H9 (cell line): ENCODE results near the gene TMEM151B. TPM values are rescaled to one million over a fixed set of nuclear protein-coding genes. Genes with fewer than 3 reads are reported as not detected.

ENCODE experiments used
- DNase-seq: peaks from one replicate; pipeline ENCODE4 v3.0.0-alpha.2; 2017
- H2AFZ ChIP-seq: one replicate; pipeline ENCODE4 v1.6.1; 2013; ENCODE audit warnings: mild to moderate bottlenecking, low read length, control low read depth, moderate library complexity
- H2AK5ac ChIP-seq: 2 replicates; pipeline ENCODE4 v1.6.1; 2013; ENCODE audit warnings: low read length, control low read depth, mixed read lengths; ENCODE audit not compliant: insufficient read length
- H2BK120ac ChIP-seq: one replicate; pipeline ENCODE4 v1.6.1; 2013; ENCODE audit warnings: low read depth, mild to moderate bottlenecking, low read length, control low read depth, inconsistent platforms; ENCODE audit not compliant: poor library complexity, severe bottlenecking
- H2BK12ac ChIP-seq: 2 replicates; pipeline ENCODE4 v1.6.1; 2013; ENCODE audit warnings: low read length, control low read depth, mixed read lengths, low read depth; ENCODE audit not compliant: insufficient read length
- H2BK15ac ChIP-seq: 2 replicates; pipeline ENCODE4 v1.6.1; 2013; ENCODE audit warnings: low read depth, low read length, control low read depth
- H2BK20ac ChIP-seq: one replicate; pipeline ENCODE4 v1.6.1; 2013; ENCODE audit warnings: low read depth, mild to moderate bottlenecking, low read length, control low read depth, inconsistent platforms; ENCODE audit not compliant: poor library complexity, severe bottlenecking
- H2BK5ac ChIP-seq: 2 replicates; pipeline ENCODE4 v1.6.1; 2013; ENCODE audit warnings: low read length, control low read depth, mixed read lengths; ENCODE audit not compliant: insufficient read length
- H3K14ac ChIP-seq: 2 replicates; pipeline ENCODE4 v1.6.1; 2013; ENCODE audit warnings: low read length, control low read depth; ENCODE audit not compliant: insufficient read depth
- H3K18ac ChIP-seq: 2 replicates; pipeline ENCODE4 v1.6.1; 2013; ENCODE audit warnings: low read depth, mild to moderate bottlenecking, mixed read lengths, low read length, control low read depth; ENCODE audit not compliant: insufficient read length
- H3K23ac ChIP-seq: 2 replicates; pipeline ENCODE4 v1.6.1; 2013; ENCODE audit warnings: low read length, control low read depth, mixed read lengths, low read depth; ENCODE audit not compliant: insufficient read length
- H3K23me2 ChIP-seq: 2 replicates; pipeline ENCODE4 v1.6.1; 2013; ENCODE audit warnings: low read depth, mild to moderate bottlenecking, mixed read lengths, low read length, control low read depth; ENCODE audit not compliant: insufficient read length, poor library complexity, severe bottlenecking
- H3K27ac ChIP-seq: 2 replicates; pipeline ENCODE4 v1.5.1; 2013; ENCODE audit warnings: low read length, control low read depth, mixed read lengths, low read depth; ENCODE audit not compliant: insufficient read length
- H3K27me3 ChIP-seq: 2 replicates; pipeline ENCODE4 v1.6.1; 2013; ENCODE audit warnings: low read length, control low read depth, inconsistent platforms; ENCODE audit not compliant: insufficient read depth
- H3K4ac ChIP-seq: 2 replicates; pipeline ENCODE4 v1.6.1; 2013; ENCODE audit warnings: low read depth, mild to moderate bottlenecking, control low read depth, inconsistent platforms, low read length, moderate library complexity
- H3K4me1 ChIP-seq: 2 replicates; pipeline ENCODE4 v1.6.1; 2013; ENCODE audit warnings: low read length, control low read depth, inconsistent platforms; ENCODE audit not compliant: insufficient read depth
- H3K4me2 ChIP-seq: 2 replicates; pipeline ENCODE4 v1.6.1; 2013; ENCODE audit warnings: low read length, control low read depth, mixed read lengths; ENCODE audit not compliant: insufficient read length, insufficient read depth
- H3K56ac ChIP-seq: 2 replicates; pipeline ENCODE4 v1.6.1; 2013; ENCODE audit warnings: low read depth, mild to moderate bottlenecking, mixed read lengths, low read length, control low read depth; ENCODE audit not compliant: insufficient read length
- H3K79me1 ChIP-seq: 2 replicates; pipeline ENCODE4 v1.6.1; 2013; ENCODE audit warnings: low read depth, mild to moderate bottlenecking, moderate library complexity, low read length, control low read depth, inconsistent platforms; ENCODE audit not compliant: insufficient read depth, poor library complexity, severe bottlenecking
- H3K79me2 ChIP-seq: 2 replicates; pipeline ENCODE4 v1.6.1; 2013; ENCODE audit warnings: low read length, control low read depth, inconsistent platforms; ENCODE audit not compliant: insufficient read depth
- H3K9ac ChIP-seq: 2 replicates; pipeline ENCODE4 v1.6.1; 2013; ENCODE audit warnings: low read length, control low read depth, mixed read lengths; ENCODE audit not compliant: insufficient read length; ENCODE audit errors: extremely low read depth
- H3K9me3 ChIP-seq: one replicate; pipeline ENCODE4 v1.6.1; 2013; ENCODE audit warnings: low read depth, low read length, inconsistent platforms; ENCODE audit not compliant: control insufficient read depth
- H3T11ph ChIP-seq: one replicate; pipeline ENCODE4 v1.6.1; 2013; ENCODE audit warnings: mild to moderate bottlenecking, low read length, control low read depth, inconsistent platforms
- H4K20me1 ChIP-seq: one replicate; pipeline ENCODE4 v1.6.1; 2013; ENCODE audit not compliant: control insufficient read depth, insufficient read length, insufficient read depth
- H4K5ac ChIP-seq: 2 replicates; pipeline ENCODE4 v1.6.1; 2013; ENCODE audit warnings: low read depth, mild to moderate bottlenecking, mixed read lengths, low read length, control low read depth; ENCODE audit not compliant: insufficient read length
- H4K8ac ChIP-seq: replicated peaks from 2 replicates; pipeline ENCODE4 v1.6.1; 2013; ENCODE audit warnings: low read length, control low read depth, mixed read lengths, low read depth; ENCODE audit not compliant: insufficient read length
- H4K91ac ChIP-seq: 2 replicates; pipeline ENCODE4 v1.6.1; 2013; ENCODE audit warnings: low read depth, mild to moderate bottlenecking, moderate library complexity, mixed read lengths, low read length, control low read depth; ENCODE audit not compliant: insufficient read length
- H3K27ac Mint-ChIP-seq, 3 experiments: 2 replicates in 2 of 3; 3 replicates in 1 of 3; pipeline ENCODE4 v1.8.0; 2020 to 2021; ENCODE audit warnings: mixed read lengths in 3 of 3, mild to moderate bottlenecking in 1 of 3, moderate library complexity in 1 of 3
- H3K27me3 Mint-ChIP-seq: 2 replicates; pipeline ENCODE4 v1.8.0; 2021; ENCODE audit warnings: low read depth, mild to moderate bottlenecking, moderate library complexity, mixed read lengths
- H3K36me3 Mint-ChIP-seq, 3 experiments: 2 replicates in 2 of 3; 3 replicates in 1 of 3; pipeline ENCODE4 v1.8.0; 2020 to 2021; ENCODE audit warnings: low read depth in 3 of 3, mixed read lengths in 3 of 3; ENCODE audit not compliant: insufficient read depth in 1 of 3
- H3K4me1 Mint-ChIP-seq, 2 experiments: 2 replicates each; pipeline ENCODE4 v1.8.0; 2020; ENCODE audit warnings: mixed read lengths in 2 of 2
- H3K4me3 Mint-ChIP-seq, 2 experiments: 2 replicates in 1 of 2; 3 replicates in 1 of 2; pipeline ENCODE4 v1.8.0; 2020 to 2021; ENCODE audit warnings: mild to moderate bottlenecking in 2 of 2, mixed read lengths in 2 of 2, moderate library complexity in 1 of 2
- H3K9me3 Mint-ChIP-seq, 2 experiments: 2 replicates in 1 of 2; 3 replicates in 1 of 2; pipeline ENCODE4 v1.8.0; 2020; ENCODE audit warnings: mild to moderate bottlenecking in 2 of 2, mixed read lengths in 2 of 2, moderate library complexity in 1 of 2
- CTCF ChIP-seq: fragments of 200-600 bp; sonication (generic); conservative IDR thresholded peaks from 3 replicates; pipeline ENCODE4 v1.8.0; 2021; ENCODE audit warnings: antibody characterized with exemption, mild to moderate bottlenecking
- WGBS: extraction: QIAGEN DNeasy Blood & Tissue Kit; methylation state at CpG from one replicate; pipeline ENCODE4 v1.1.7; 2013; ENCODE audit warnings: missing lambda C conversion rate, low lambda C conversion rate, mixed read lengths; ENCODE audit not compliant: insufficient read length; ENCODE audit errors: extremely low coverage; 5-methylcytosine and 5-hydroxymethylcytosine counted together
- total RNA-seq: library from RNA; stranded (reverse); gene quantifications from 2 replicates; pipeline ENCODE4 v1.2.1, GENCODE V29; 2021

Gene TMEM151B
- total RNA-seq, 1 experiment from 2014 or later = 2.4 TPM

DNA sequence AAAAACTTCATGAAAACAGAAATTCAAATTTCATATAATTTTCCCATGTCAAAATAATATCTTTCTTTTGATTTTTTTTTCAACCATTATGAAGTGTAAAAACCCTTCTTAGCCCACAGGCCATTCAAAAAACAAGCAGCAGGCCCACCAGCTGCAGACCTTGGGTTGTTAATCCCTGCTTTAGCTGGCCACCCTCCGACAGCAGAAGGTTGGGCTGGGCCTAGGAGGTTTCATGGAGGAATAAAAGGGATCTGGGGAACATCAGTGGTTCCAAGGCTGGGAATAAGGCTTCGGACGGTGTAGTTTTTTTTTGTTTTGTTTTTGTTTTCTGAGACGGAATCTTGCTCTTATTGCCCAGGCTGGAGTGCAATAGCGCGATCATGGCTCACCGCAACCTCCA, 26.9 kb upstream of the TMEM151B start:
- no peak overlapping the region for H3K9ac ChIP-seq
- no peak overlapping the region for H2AFZ ChIP-seq
- no peak overlapping the region for H2AK5ac ChIP-seq
- no peak overlapping the region for H3K27ac Mint-ChIP-seq
- no peak for DNase-seq
- H3K4me1 Mint-ChIP-seq = peaks cover 14 to 22% of the 10 kb centered on the region in 2 experiments
- TF ChIP-seq CTCF = no peak
- H3K4me1 ChIP-seq = peaks cover 7% of the 10 kb centered on the region; the same call in 1 of the 2 replicates
- no peak overlapping the region for H3K4me2 ChIP-seq
- H3K27me3 Mint-ChIP-seq = peaks cover 26% of the 10 kb centered on the region
- H3K27me3 ChIP-seq = no peaks in the 10 kb centered on the region
- no peak overlapping the region for H3K56ac ChIP-seq
- H3K27ac ChIP-seq = no peak overlapping the region
- H3T11ph ChIP-seq = no peak overlapping the region
- no peak overlapping the region for H3K4me3 Mint-ChIP-seq
- peaks cover 15% of the 10 kb centered on the region for H3K79me2 ChIP-seq
- no peak overlapping the region for H2BK12ac ChIP-seq
- H3K14ac ChIP-seq = no peak overlapping the region
- no peak overlapping the region for H4K5ac ChIP-seq
- H2BK15ac ChIP-seq = no peak overlapping the region
- H2BK20ac ChIP-seq = no peak overlapping the region
- H3K9me3 Mint-ChIP-seq = peaks cover 3 to 4% of the 10 kb centered on the region in 2 experiments; a peak in 3 of 5 replicates
- no peak overlapping the region for H2BK120ac ChIP-seq
- peaks cover 7% of the 10 kb centered on the region for H3K23me2 ChIP-seq
- no peaks in the 10 kb centered on the region for H3K9me3 ChIP-seq
- H4K91ac ChIP-seq = no peak overlapping the region
- H3K79me1 ChIP-seq = no peaks in the 10 kb centered on the region
- no peak overlapping the region for H4K8ac ChIP-seq
- peaks cover 10 to 15% (median 13%) of the 10 kb centered on the region in 3 experiments for H3K36me3 Mint-ChIP-seq
- no peak overlapping the region for H2BK5ac ChIP-seq
- H3K4ac ChIP-seq = no peak overlapping the region
- H3K23ac ChIP-seq = no peak overlapping the region
- H4K20me1 ChIP-seq = no peaks in the 10 kb centered on the region
- no peak overlapping the region for H3K18ac ChIP-seq
- no CpG with 5 or more reads among the region's 7 CpGs for WGBS
